AG10803 (cell line): ENCODE results near the gene CHL1.

Experiments used
- DNase-seq: peaks from one replicate; pipeline ENCODE4 v3.0.0; 2010; ENCODE audit warnings: low read depth
- H3K4me3 ChIP-seq: 2 replicates; pipeline ENCODE4 v1.5.1; 2011; ENCODE audit warnings: mild to moderate bottlenecking, low read length, control low read depth
- CTCF ChIP-seq: conservative IDR thresholded peaks from 2 replicates; pipeline ENCODE4 v1.5.1; 2011; ENCODE audit warnings: mild to moderate bottlenecking, low read length, control low read depth, inconsistent platforms

CHL1 gene

GRCh38 chr3:430186-430585 lies 233.6 kb downstream of the CHL1 start:
- DNase-seq, result no peak
- H3K4me3 ChIP-seq, result no peak overlapping the region
- no peak for TF ChIP-seq CTCF

GRCh38 chr3:435161-435560 lies 238.6 kb downstream of the CHL1 start:
- TF ChIP-seq CTCF, result no peak
- DNase-seq, result no peak
- no peak overlapping the region for H3K4me3 ChIP-seq

GRCh38 chr3:436053-436452 lies 239.5 kb downstream of the CHL1 start:
- no peak for TF ChIP-seq CTCF
- H3K4me3 ChIP-seq, result no peak overlapping the region
- no peak for DNase-seq

- TF ChIP-seq CTCF, result no peak
- no peak for DNase-seq
- H3K4me3 ChIP-seq, result no peak overlapping the region
Observed at GRCh38 chr3:440826-441225, 244.3 kb downstream of the CHL1 start.

GRCh38 chr3:445960-446359 lies 249.4 kb downstream of the CHL1 start:
- TF ChIP-seq CTCF, result no peak
- no peak for DNase-seq
- no peak overlapping the region for H3K4me3 ChIP-seq

GRCh38 chr3:447671-448070 lies 251.1 kb downstream of the CHL1 start:
- no peak for TF ChIP-seq CTCF
- DNase-seq, result no peak
- H3K4me3 ChIP-seq, result no peak overlapping the region

GRCh38 chr3:449711-450110 lies 253.1 kb downstream of the CHL1 start:
- DNase-seq, result no peak
- no peak for TF ChIP-seq CTCF
- no peak overlapping the region for H3K4me3 ChIP-seq
